Subcutaneous adipose tissue (tissue), 4 donors: Measurements from ENCODE around the gene PPP1CB. TPM values are rescaled to one million over a fixed set of nuclear protein-coding genes. Genes with fewer than 3 reads are reported as not detected.

Source experiments
- CTCF ChIP-seq: fragments of 450-650 bp; IDR thresholded peaks from one replicate; pipeline ENCODE4 v1.5.1; 2016; ENCODE audit warnings: low read depth, mild to moderate bottlenecking, control low read depth, antibody characterized with exemption, moderate library complexity
- total RNA-seq, 4 donors: library from RNA; depleted of rRNA; stranded (reverse); fragments of >200 nt; gene quantifications; one replicate each; pipeline ENCODE4 v1.1.0, GENCODE V29; 2016

Gene PPP1CB
- total RNA-seq, 4 donors from 2014 or later, result 182 to 293 (median 236) TPM

- TF ChIP-seq CTCF, result no peak
Measured at GRCh38 chr2:28835781-28836180, 84.2 kb downstream of the PPP1CB start.

GRCh38 chr2:28838971-28839370 is 87.3 kb downstream of the PPP1CB start:
- TF ChIP-seq CTCF, result no peak

- TF ChIP-seq CTCF, result no peak
Measured at GRCh38 chr2:28842042-28842441, 90.4 kb downstream of the PPP1CB start.

Other genes starting within 250 kb of the PPP1CB start
- gene SPDYA, start 59.0 kb downstream of the PPP1CB start, total RNA-seq, result 1 to 10 TPM in 3 of 4 donors, under 1 TPM in 1; 0.49 to 3.3 (median 1.4) TPM
- gene TRMT61B, start 118.5 kb downstream of the PPP1CB start, total RNA-seq, result 10 to 100 TPM in 2 of 4 donors, 1 to 10 TPM in 2; 7.0 to 16.3 (median 10.6) TPM
- gene WDR43, start 142.8 kb downstream of the PPP1CB start, total RNA-seq, result 10 to 100 TPM; 39.4 to 72.9 (median 48.1) TPM
- 1 to 10 TPM in 2 of 4 donors, under 1 TPM in 2; 0.16 to 3.5 (median 2.0) TPM for gene TOGARAM2, start 229.5 kb downstream of the PPP1CB start, total RNA-seq